Astrocyte of the hippocampus (primary cell): Measurements from ENCODE around the gene PTPRC.

Experiments used
- DNase-seq: peaks from one replicate; pipeline ENCODE4 v3.0.0; 2011; ENCODE audit warnings: low read depth, low spot score

Gene PTPRC

DNA sequence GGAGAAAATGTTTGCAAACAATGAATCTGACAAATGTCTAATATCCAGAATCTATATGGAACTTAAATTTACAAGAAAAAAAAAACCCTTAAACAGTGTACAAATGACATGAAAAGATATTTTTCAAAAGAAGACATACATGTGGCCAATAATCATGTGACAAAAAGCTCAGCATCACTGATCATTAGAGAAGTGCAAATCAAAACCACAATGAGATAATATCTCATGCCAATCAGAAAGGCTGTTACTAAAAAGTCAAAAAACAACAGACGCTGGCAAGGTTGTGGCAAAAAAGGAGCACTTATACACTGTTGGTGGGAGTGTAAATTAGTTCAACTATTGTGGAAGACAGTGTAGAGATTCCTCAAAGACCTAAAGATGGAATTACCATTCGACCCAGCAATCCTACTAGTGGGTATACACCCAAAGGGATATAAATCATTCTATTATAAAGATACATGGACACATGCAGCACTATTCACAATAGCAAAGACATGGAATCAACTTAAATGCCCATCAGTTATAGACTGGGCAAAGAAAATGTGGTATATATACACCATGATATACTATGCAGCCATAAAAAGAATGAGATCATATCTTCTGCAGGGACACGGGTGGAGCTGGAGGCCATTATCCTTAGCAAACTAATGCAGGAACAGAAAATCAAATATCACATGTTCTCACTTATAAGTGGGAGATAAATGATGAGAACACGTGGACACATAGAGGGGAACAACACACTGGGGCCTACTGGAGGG is 123.2 kb downstream of the PTPRC start:
- no peak for DNase-seq

- peak; percentile 20 for DNase-seq
These were observed 124.5 kb downstream of the PTPRC start for GRCh38 chr1:198763298-198763714.

DNA sequence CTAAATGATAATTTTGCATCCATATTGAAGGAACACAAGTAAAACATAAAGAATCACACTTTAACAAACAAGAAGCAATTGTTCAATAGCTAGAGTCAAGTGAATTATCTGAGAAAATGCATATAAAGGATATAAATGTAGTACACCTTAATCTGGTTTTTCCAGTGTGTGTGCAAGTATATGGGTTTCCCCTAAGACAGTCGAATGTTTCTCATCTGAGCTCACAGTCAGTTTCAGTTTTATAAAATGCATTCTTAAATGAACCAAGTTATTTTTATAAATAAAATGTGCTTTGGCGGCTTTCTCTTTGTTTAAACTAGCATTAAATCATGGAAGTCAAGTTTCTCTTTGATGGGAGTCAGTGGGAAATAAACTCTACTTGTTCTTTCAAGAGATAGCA is 125.9 kb downstream of the PTPRC start:
- DNase-seq, result no peak

DNA sequence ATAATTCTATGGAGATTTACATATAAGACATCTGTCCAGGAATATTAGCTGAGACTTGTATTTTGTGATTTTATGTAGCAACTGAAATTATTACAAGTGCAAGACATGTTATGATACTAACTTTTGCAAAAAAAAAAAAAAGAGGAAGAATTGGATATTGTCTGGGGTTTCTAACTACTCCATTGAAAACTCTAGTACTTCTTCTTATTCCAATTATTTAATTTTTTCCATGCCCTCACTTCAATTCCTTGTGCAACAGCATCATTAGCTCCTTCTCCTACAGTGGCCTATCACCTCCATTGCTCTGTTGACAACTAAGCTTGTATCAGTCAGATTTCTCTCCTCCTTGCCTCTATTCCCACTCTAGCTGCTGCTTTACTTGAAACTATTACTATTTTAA is 126.6 kb downstream of the PTPRC start:
- no peak for DNase-seq

DNA sequence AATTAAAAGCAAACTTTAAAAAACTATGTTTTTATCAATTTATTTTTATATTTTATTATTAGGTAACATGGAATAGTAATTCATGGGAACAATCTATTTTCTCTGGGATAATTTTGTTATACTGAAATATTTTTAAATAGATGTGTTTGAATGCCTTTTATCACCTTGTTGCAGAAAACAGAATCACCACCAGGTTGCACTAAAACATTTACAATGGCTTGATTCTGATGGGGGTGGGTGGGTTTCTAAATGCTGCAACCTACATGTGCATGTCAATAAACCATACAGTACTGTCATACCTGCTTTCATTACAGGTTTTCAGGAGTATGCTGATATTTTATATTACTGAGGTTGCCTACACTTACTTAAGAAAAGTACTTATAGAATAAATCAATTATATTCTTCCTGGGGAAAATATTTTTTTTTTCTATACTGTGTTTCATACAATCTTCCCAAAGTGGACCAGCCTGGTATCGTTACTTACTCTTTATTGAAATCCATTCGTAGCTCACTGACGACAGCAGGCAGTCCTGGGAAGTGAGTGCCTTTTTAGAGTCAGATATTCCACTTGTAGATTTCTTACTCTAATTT is 132.8 kb downstream of the PTPRC start:
- peak; percentile 62 for DNase-seq

- DNase-seq, result no peak
These were observed 133.8 kb downstream of the PTPRC start for GRCh38 chr1:198772626-198773025.

- DNase-seq, result no peak
These were observed 134.2 kb downstream of the PTPRC start for GRCh38 chr1:198773030-198773429.

DNA sequence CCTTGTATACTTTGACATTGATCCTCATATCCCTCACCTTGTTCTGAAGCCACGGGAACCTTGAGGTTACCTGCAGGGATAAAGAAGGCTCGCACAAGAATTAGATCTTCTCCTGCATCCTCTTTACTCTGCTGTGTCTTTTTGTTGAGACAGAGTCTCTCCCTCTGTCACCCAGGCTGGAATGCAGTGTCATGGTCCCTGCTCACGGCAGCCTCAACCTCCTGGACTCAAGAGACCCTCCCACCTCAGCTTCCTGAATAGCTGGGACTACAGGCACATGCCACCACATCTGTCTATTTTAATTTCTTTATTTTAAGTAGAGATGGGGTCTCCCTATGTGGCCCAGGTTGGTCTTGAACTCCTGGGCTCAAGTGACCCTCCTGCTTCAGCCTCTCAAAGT is 134.7 kb downstream of the PTPRC start:
- DNase-seq, result no peak

DNA sequence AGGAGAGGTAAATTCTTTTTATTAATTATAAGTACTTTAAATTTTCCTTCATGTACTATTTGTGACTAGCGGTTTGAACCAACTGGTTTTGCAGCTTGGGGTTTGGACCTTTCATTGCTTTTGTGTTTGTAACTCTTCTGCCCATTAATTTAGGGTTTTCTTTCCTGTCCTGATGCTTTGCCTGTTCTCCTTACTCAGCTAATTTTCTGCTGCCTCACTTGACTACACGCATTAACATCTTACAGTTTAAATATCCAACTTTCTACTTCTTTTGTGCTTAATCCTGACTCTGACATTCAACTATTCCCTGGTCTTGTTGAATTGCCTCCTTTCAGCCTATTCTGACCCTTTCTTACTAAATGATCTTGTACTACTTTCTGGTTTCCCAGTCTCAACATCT is 135.6 kb downstream of the PTPRC start:
- DNase-seq, result no peak

DNA sequence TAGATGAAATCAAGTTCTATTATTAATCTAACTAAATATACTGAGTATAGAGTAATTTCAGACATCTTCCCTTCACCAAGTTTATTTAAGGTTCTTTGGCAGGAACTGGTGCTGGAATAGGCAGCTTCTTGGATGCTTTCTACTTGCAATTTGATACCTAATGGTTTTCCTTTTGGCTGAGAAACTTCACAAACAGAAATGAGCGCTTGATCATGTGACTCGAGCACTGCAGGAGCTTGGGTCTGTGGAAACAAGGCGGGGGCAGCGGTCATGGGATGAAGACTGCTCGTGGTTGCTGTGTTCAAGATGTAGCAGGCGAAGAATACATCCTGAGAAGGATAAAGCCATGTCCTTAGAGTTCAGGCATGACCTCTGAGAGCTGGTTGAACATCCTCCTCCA is 136.8 kb downstream of the PTPRC start:
- peak; percentile 45 for DNase-seq

GRCh38 chr1:198776602-198777029 is 137.8 kb downstream of the PTPRC start:
- peak; percentile 84 for DNase-seq

- peak; percentile 70 for DNase-seq
These were observed 139.2 kb downstream of the PTPRC start for GRCh38 chr1:198778049-198778448.

GRCh38 chr1:198780376-198780775 is 141.5 kb downstream of the PTPRC start:
- DNase-seq, result no peak

DNA sequence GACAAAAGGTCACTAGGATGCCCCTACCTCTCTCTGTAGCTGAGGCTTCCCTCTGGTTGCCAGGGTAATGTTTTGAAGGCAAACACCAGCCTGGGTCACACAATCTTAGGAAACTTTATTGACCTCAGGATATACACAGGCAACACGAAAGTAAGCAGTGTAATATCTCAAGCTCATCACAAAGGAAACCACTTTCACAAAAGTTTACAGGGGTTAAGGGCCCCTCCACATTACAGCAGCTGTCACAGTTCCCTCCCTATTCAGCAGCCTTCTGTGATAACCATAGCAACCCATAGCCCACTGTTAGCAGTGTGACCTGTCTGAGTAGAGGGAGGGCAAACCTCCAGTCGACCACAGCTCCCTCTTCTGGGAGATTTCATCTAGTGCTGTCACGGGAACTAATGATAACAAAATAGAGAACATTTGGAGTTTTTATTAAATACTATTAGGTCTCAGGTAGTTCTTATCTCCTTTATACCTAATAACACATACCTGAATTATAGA is 149.8 kb downstream of the PTPRC start:
- DNase-seq, result no peak

DNA sequence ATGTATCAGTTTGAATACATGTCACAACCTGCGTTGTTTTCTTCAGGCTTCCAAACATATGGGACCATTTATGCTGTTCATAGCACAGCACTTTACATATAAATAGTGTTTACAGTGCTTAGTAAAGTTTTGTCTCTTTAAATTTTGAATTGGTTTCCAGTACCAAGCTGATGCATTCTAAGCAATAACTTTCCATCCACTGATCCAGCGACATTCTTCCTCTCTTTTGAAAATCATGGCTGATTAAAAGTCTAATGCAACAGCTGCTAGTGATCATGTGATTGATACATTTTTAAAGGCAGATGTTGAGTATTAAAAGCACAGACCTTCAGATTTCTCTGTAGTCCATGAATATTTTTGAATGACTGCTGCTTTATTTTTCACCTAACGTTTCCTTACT is 154.9 kb downstream of the PTPRC start:
- no peak for DNase-seq

GRCh38 chr1:198794498-198794897 is 155.7 kb downstream of the PTPRC start:
- no peak for DNase-seq

- DNase-seq, result no peak
These were observed 158.8 kb downstream of the PTPRC start for GRCh38 chr1:198797656-198798055.

DNA sequence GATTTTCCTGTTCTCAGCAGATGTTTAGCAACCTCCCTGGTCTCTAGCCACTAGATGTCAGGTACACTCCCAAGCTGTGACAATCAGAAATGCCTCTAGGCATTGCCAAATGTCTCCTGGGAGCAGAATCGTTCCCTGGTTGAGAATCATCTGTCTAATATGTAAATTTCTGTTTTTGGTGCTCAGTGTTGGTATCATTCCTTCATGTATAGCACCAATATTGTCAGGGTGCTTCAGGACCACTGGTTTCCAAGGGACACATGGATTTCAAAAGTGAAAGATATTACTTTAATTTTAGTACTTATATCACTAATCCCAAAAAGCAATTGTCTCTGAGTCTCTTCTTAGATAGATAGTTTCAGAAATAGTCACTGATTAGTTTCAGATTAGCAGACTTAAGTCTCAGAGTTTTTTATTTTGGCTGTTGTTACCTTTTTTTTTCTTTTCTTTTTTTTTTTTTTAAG is 160.1 kb downstream of the PTPRC start:
- no peak for DNase-seq

- DNase-seq, result no peak
These were observed 166.8 kb downstream of the PTPRC start for GRCh38 chr1:198805498-198806151.

DNA sequence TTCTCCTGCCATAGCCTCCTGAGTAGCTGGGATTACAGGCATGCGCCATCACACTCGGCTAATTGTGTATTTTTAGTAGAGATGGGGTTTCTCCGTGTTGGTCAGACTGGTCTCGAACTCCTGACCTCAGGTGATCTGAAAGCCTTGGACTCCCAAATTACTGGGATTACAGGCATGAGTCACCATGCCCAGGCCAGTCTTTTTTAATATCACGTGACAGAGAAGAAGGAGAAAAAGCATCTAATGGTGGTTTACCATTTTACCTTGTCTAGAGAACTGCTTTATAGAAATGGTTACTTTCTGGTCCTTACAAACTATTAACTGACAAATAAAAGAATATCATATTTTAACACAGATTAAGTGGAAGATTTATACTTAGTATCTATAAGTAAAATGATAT is 168.0 kb downstream of the PTPRC start:
- no peak for DNase-seq
